Hepatocyte (in vitro differentiated cells): ENCODE results near the gene AEBP1. TPM values are rescaled to one million over a fixed set of nuclear protein-coding genes. Genes with fewer than 3 reads are reported as not detected.

Experiments
- DNase-seq: peaks from one replicate; pipeline ENCODE4 v3.0.0-alpha.2; 2016; ENCODE audit warnings: low spot score
- H2AFZ ChIP-seq: fragments of 200-600 bp; sonication (generic); 2 replicates; pipeline ENCODE4 v1.6.0; 2016; ENCODE audit warnings: antibody characterized with exemption, mild to moderate bottlenecking
- H3K27ac ChIP-seq: fragments of 200-600 bp; sonication (generic); 2 replicates; pipeline ENCODE4 v1.5.1; 2016; ENCODE audit warnings: mild to moderate bottlenecking
- H3K27me3 ChIP-seq: fragments of 200-600 bp; sonication (generic); 2 replicates; pipeline ENCODE4 v1.6.1; 2016
- H3K36me3 ChIP-seq: fragments of 200-600 bp; sonication (generic); replicated peaks from 2 replicates; pipeline ENCODE4 v1.5.1; 2016; ENCODE audit warnings: low read depth; ENCODE audit not compliant: insufficient read depth
- H3K4me1 ChIP-seq: fragments of 200-600 bp; sonication (generic); 2 replicates; pipeline ENCODE4 v1.5.1; 2016; ENCODE audit warnings: mild to moderate bottlenecking, moderate library complexity; ENCODE audit not compliant: insufficient read depth
- H3K4me2 ChIP-seq: fragments of 200-600 bp; sonication (generic); 2 replicates; pipeline ENCODE4 v1.6.0; 2016
- H3K4me3 ChIP-seq: fragments of 200-600 bp; sonication (generic); 2 replicates; pipeline ENCODE4 v1.5.1; 2016; ENCODE audit warnings: mild to moderate bottlenecking
- H3K79me2 ChIP-seq: fragments of 200-600 bp; sonication (generic); 2 replicates; pipeline ENCODE4 v1.6.0; 2017; ENCODE audit warnings: mild to moderate bottlenecking
- H3K9me2 ChIP-seq: fragments of 200-600 bp; sonication (generic); replicated peaks from 2 replicates; pipeline ENCODE4 v1.6.0; 2017; ENCODE audit warnings: mild to moderate bottlenecking; ENCODE audit not compliant: insufficient read depth
- H3K9me3 ChIP-seq: fragments of 200-600 bp; sonication (generic); 2 replicates; pipeline ENCODE4 v1.5.1; 2016; ENCODE audit warnings: low read depth, mild to moderate bottlenecking
- H4K20me1 ChIP-seq: fragments of 200-600 bp; sonication (generic); 2 replicates; pipeline ENCODE4 v1.6.0; 2016; ENCODE audit warnings: mild to moderate bottlenecking; ENCODE audit not compliant: insufficient read depth, poor library complexity, severe bottlenecking
- EZH2 ChIP-seq: fragments of 200-600 bp; sonication (generic); IDR thresholded peaks from 2 replicates; pipeline ENCODE4 v1.6.1; 2016; ENCODE audit warnings: antibody characterized with exemption, mild to moderate bottlenecking, borderline replicate concordance
- EZH2phosphoT487 ChIP-seq: fragments of 200-600 bp; sonication (generic); IDR thresholded peaks from one replicate; pipeline ENCODE4 v1.6.1; 2018; ENCODE audit warnings: antibody characterized with exemption, mild to moderate bottlenecking, low read depth, moderate library complexity; ENCODE audit not compliant: unreplicated experiment, severe bottlenecking
- WGBS: methylation state at CpG from one replicate; pipeline ENCODE4 v1.1.6; 2016; ENCODE audit warnings: low lambda C conversion rate; ENCODE audit errors: missing lambda C conversion rate; 5-methylcytosine and 5-hydroxymethylcytosine counted together
- polyA plus RNA-seq: library from polyadenylated mRNA; unstranded; fragments of >200 nt; fragmentation: Nextera tagmentation; extraction: Ambion mirVana; gene quantifications from 2 replicates; pipeline ENCODE4 v1.2.1, GENCODE V29; 2016
- total RNA-seq: library from RNA; depleted of rRNA; stranded (reverse); fragments of >200 nt; gene quantifications from 2 replicates; pipeline ENCODE4 v1.2.3, GENCODE V29; 2014
- TF ChIP-seq, protein P1 (sequence below): fragments of 200-600 bp; sonication (generic); IDR thresholded peaks from 2 replicates; pipeline ENCODE4 v1.5.1; 2016; ENCODE audit warnings: antibody characterized with exemption, mild to moderate bottlenecking; ENCODE audit not compliant: poor library complexity

Gene AEBP1
- total and polyA plus RNA-seq, 2 experiments from 2014 or later = 26.7 to 108 TPM

- Histone ChIP-seq H2AFZ (no peak overlapping the region), H3K9me3 (no peaks in the 10 kb centered on the region), H3K79me2 (no peaks in the 10 kb centered on the region), H3K4me1 (peaks cover 5% of the 10 kb centered on the region), H3K27ac (no peak overlapping the region), H3K4me2 (no peak overlapping the region), H3K36me3 (no peaks in the 10 kb centered on the region), H3K9me2 (no peaks in the 10 kb centered on the region), H3K4me3 (no peak overlapping the region), H3K27me3 (no peaks in the 10 kb centered on the region), H4K20me1 (no peaks in the 10 kb centered on the region)
- TF ChIP-seq EZH2 (no peak), EZH2phosphoT487 (no peak)
- TF ChIP-seq, protein P1, sequence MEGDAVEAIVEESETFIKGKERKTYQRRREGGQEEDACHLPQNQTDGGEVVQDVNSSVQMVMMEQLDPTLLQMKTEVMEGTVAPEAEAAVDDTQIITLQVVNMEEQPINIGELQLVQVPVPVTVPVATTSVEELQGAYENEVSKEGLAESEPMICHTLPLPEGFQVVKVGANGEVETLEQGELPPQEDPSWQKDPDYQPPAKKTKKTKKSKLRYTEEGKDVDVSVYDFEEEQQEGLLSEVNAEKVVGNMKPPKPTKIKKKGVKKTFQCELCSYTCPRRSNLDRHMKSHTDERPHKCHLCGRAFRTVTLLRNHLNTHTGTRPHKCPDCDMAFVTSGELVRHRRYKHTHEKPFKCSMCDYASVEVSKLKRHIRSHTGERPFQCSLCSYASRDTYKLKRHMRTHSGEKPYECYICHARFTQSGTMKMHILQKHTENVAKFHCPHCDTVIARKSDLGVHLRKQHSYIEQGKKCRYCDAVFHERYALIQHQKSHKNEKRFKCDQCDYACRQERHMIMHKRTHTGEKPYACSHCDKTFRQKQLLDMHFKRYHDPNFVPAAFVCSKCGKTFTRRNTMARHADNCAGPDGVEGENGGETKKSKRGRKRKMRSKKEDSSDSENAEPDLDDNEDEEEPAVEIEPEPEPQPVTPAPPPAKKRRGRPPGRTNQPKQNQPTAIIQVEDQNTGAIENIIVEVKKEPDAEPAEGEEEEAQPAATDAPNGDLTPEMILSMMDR = no peak
- WGBS = 95% methylated on average over 6 of the region's 6 CpGs
- no peak for DNase-seq
Observed at GRCh38 chr7:44098092-44099068, 5.8 kb upstream of the AEBP1 start.

- Histone ChIP-seq H3K4me1 (peaks cover 2% of the 10 kb centered on the region), H4K20me1 (no peaks in the 10 kb centered on the region), H3K9me2 (no peaks in the 10 kb centered on the region), H3K79me2 (no peaks in the 10 kb centered on the region), H3K4me2 (no peak overlapping the region), H3K36me3 (no peaks in the 10 kb centered on the region), H2AFZ (no peak overlapping the region), H3K9me3 (no peaks in the 10 kb centered on the region), H3K4me3 (no peak overlapping the region), H3K27me3 (peaks cover 3% of the 10 kb centered on the region), H3K27ac (no peak overlapping the region)
- DNase-seq = no peak
- 91% methylated on average over 4 of the region's 4 CpGs for WGBS
- TF ChIP-seq EZH2 = no peak
- TF ChIP-seq, protein P1 = no peak
- no peak for TF ChIP-seq EZH2phosphoT487
Observed at GRCh38 chr7:44099669-44100068, 4.5 kb upstream of the AEBP1 start.

- H3K4me2 ChIP-seq = no peak overlapping the region
Observed at GRCh38 chr7:44100458-44101302, 3.5 kb upstream of the AEBP1 start.

More at GRCh38 chr7:44100458-44101302, 3.5 kb upstream of the AEBP1 start:
- no peak overlapping the region for H2AFZ ChIP-seq
- WGBS = 73% methylated on average over 10 of the region's 10 CpGs
- DNase-seq = peak; percentile 59
- H4K20me1 ChIP-seq = no peaks in the 10 kb centered on the region
- no peak overlapping the region for H3K4me3 ChIP-seq
- peaks cover 12% of the 10 kb centered on the region for H3K4me1 ChIP-seq
- H3K27me3 ChIP-seq = peaks cover 8% of the 10 kb centered on the region
- no peaks in the 10 kb centered on the region for H3K9me2 ChIP-seq
- no peaks in the 10 kb centered on the region for H3K9me3 ChIP-seq
- peak overlapping the region; percentile 78 for H3K27ac ChIP-seq
- TF ChIP-seq, protein P1 = no peak
- TF ChIP-seq EZH2 (no peak), EZH2phosphoT487 (no peak)
- H3K79me2 ChIP-seq = peaks cover 2% of the 10 kb centered on the region
- no peaks in the 10 kb centered on the region for H3K36me3 ChIP-seq
